ENCODE data around the gene PALD1.

- TF ChIP-seq, protein P1, sequence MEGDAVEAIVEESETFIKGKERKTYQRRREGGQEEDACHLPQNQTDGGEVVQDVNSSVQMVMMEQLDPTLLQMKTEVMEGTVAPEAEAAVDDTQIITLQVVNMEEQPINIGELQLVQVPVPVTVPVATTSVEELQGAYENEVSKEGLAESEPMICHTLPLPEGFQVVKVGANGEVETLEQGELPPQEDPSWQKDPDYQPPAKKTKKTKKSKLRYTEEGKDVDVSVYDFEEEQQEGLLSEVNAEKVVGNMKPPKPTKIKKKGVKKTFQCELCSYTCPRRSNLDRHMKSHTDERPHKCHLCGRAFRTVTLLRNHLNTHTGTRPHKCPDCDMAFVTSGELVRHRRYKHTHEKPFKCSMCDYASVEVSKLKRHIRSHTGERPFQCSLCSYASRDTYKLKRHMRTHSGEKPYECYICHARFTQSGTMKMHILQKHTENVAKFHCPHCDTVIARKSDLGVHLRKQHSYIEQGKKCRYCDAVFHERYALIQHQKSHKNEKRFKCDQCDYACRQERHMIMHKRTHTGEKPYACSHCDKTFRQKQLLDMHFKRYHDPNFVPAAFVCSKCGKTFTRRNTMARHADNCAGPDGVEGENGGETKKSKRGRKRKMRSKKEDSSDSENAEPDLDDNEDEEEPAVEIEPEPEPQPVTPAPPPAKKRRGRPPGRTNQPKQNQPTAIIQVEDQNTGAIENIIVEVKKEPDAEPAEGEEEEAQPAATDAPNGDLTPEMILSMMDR (IDR thresholded peaks at IDR 0.05) = no peak
- TF ChIP-seq POLR2A (IDR thresholded peaks at IDR 0.05) = no peak
Observed at GRCh38 chr10:70448236-70448635, 30.3 kb upstream of the PALD1 start.

All from thyroid gland (tissue), 4 donors.